ENCODE measurements around the gene SORBS1. TPM values are rescaled to one million over a fixed set of nuclear protein-coding genes. Genes with fewer than 3 reads are reported as not detected.
A peak's percentile ranks its signal among the peaks of the same experiment; 100 is the strongest.

SORBS1 gene
- total RNA-seq, 1 donor, result 3.5 TPM

DNA sequence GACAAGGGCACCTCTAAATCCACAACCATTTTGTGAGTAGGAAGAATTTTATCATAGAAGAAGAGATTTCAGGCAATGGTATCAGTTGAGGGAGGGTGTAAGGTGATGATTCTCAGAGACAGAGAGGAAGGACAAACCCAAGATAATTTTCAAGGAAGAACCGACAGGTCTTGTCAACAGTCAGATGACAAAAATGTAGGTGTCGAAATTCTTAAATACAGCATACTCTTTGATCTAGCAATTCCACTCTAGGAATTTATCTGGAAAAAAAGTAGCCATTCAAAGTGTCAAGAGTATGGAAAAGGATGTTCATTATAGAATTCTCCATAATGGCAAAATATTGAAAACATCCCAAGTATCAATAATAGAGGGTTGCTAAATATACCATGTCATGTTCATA, 256.2 kb downstream of the SORBS1 start:
- DNase-seq (ENCODE audit: low read depth in 2 of 3, low spot score in 2 of 3), result no peak

DNA sequence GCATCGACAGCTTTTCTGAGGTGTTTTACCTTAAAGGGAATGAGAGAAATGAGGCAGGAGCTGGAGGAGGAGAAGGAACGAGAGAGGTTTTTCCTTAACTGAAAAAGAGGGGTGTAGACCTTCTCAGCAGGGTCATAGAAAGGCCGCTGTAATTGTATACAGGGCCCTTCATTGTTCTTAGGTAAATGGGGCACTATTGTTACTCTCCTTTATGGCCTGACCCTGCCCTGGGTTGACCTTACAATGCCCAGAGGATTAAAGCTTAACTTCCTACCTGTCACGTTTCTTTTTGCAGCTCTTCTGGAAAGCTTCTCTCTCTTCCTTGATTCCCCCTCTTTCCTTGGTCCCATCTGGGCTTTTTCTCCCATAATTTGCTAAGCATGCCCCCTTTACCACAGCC, 256.7 kb downstream of the SORBS1 start:
- DNase-seq (ENCODE audit: low read depth in 2 of 3, low spot score in 2 of 3), result no peak

DNA sequence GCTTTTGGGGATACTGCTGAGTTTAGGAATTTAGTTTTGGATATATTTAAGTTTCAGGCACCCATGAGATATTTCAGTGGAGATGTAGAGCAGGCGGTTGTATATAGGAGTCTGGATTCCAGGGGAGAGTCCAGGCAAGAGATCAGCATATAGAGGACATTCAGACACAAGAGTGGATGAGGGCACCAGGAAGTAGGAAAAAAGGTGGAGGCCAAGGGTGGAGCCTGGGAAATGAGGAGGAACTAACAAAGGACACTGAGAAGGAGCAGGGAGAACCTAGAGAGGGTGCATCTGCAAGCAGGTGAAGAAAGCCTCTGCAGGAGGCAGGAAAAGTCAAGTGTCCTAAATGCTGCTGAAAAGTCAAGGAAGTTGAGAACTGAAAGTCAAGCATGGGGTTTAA, 257.2 kb downstream of the SORBS1 start:
- no peak for DNase-seq (ENCODE audit: low read depth in 2 of 3, low spot score in 2 of 3)

DNA sequence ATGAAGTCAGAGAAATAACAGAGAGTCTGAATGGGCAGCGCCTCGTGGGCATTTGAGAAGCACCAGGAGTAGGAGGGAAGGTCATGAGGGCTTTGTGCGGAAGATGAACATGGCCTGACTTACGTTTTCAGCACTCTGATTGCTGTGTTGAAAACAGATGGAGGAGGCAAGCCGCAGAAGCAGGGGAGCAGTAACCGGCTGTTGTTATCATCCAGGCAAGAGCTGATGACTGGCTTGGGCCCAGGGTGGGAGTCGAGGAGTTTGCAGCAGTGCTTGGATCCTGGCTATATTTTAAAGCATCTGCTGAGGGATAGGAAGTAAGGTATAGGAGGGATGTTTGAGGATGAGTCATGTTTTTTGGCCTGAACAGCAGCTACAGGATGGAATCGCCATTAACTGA, 257.6 kb downstream of the SORBS1 start:
- no peak for DNase-seq (ENCODE audit: low read depth in 2 of 3, low spot score in 2 of 3)

DNA sequence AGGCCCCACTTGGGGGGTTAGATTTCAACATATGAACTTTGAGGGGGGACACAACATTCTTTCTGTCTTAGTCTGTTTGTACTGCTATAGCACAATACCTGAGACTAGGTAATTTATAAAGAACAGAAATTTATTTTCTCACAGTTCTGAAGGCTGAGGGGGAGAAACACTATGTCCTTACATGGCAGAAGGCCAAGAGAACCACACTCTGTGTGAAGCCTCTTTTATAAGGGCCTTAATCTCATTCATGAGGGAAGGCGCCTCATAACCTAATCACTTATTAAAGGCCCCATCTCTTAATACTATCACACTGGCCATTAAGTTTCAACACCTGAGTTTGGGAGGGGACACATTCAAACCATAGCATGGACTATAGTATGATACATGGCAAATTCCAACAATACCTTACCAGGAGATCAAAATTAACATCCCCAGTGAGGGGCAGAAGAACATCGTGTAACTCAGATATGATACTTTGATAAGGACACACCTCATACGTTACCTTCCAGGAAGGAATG, 261.1 kb downstream of the SORBS1 start:
- DNase-seq (ENCODE audit: low read depth in 2 of 3, low spot score in 2 of 3), result no peak

DNA sequence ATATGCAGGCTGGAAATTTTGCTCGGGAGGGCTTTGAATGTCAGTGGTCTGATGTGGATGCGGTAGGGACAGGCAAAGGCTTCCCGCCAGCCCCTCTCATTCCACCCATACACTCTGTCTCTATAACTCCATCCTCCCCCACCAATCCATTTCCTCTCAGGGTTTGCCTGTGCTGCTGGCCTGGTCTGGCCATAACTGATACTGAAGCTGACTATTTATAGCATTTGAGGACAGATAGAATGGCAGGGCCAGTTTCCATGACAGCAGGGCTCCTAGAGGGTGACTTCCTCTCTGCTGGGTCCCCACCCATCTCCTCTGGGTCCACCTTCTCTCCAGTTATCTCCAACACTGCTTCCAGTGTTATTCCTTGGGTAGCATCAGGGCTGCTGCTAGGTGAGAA, 263.8 kb downstream of the SORBS1 start:
- peak in 2 of 3 donors; percentile 31 to 63 for DNase-seq (ENCODE audit: low read depth in 2 of 3, low spot score in 2 of 3)

DNA sequence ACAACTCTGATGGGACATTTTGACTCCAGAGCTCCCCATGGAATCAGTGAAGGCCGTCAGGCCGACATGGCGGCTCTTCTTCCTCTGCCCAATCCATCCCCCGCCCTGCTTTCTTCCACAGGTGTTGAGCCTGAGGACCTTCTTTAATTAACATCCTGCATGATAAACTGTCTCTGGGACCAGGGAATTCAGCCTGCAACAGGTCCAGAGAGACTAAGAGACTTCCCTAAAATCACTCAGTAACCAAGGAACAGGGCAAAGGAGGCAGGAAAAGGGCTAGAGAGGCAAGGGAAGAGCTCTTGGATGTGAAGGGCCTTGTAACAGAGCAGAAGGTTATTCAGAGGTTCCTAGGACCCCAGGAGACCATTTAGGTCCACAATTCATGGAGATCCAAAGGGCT, 264.4 kb downstream of the SORBS1 start:
- DNase-seq (ENCODE audit: low read depth in 2 of 3, low spot score in 2 of 3), result no peak

DNA sequence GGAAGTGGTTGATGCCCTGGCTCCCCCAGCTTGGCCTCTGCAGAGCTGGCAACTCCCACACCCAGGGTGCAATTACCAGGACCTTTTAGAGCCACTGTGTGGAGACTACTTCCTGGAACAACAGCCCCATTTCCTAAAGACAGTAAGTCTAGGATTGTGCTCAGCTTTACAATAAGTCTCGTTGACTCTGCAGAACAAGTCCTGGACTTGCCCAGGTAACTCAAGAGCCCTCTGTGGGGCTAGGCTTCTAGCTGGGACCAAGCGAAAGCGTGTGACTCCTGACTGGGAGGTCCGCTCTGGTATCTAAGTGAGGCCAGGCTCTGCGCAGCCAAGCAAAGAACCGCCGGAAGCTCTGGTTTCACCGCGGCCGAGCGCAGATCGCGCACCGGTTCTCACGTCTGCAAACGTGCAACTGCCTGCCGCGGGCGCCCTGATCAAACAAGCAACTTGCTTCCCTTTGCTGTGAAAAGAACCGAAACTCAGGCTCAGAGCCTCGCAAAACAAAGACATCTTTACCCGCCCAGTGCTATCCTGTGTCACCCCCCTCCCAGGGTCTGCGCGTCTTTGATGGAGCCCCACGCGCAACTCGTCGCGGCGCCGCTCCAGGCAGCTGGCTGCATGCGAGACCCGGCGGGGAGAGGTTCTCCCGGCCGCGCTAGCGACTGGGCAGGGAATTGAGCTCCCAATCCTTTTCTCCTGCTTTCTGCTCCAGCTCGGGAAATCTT, 266.0 kb downstream of the SORBS1 start:
- DNase-seq (ENCODE audit: low read depth in 2 of 3, low spot score in 2 of 3), result peak in 2 of 3 donors; percentile 70 to 84

DNA sequence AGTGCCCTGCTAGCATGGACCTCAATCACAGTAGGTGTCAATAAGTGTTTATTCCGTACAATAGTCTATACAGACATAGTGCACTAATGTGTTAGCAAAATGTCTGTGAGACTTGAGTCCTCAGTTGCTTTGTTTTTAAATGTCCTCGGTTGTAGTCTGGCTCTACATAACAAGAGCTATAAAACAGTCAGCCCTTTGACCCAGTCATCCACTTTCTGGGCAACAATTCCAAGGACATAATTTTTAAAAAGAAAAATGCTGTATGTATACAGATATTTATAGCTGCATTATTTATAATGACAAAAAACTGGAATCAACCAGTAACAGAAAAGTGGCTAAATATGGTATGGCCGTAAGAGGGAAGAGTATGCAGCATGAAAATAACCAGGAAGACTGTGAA, 267.5 kb downstream of the SORBS1 start:
- DNase-seq (ENCODE audit: low read depth in 2 of 3, low spot score in 2 of 3), result no peak

DNA sequence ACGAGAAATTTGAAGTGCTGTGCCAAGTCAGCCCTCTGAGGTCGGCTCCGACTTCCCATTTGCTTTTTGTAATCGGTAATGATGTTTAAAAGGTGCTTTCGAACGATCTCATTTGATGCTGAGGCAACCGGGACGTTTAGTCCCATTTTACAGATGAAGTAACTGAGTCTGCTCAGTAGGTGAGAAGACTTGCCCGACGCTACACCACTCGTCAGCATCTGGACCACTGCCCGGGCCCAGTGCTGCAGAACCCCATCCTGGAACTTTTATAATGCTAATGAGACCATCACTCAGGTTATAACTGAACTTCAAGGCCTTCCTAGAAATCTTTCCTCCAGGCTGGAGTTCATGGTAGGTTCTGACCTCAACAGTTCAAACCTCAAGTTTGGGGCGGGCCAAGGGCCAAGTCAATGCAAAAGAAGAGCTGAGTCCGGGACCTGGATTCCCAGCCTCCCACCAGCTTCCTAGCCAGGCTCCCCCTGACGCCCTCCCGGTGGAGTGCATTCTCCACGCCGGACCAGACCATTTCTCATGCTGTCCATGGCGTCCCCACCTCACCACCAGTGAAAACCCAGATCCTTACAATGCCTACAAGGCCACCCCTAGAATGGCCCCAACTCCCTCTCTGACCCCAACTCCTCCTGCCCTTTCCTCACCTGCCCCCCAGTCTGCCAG, 269.7 kb downstream of the SORBS1 start:
- DNase-seq (ENCODE audit: low read depth in 2 of 3, low spot score in 2 of 3), result no peak

DNA sequence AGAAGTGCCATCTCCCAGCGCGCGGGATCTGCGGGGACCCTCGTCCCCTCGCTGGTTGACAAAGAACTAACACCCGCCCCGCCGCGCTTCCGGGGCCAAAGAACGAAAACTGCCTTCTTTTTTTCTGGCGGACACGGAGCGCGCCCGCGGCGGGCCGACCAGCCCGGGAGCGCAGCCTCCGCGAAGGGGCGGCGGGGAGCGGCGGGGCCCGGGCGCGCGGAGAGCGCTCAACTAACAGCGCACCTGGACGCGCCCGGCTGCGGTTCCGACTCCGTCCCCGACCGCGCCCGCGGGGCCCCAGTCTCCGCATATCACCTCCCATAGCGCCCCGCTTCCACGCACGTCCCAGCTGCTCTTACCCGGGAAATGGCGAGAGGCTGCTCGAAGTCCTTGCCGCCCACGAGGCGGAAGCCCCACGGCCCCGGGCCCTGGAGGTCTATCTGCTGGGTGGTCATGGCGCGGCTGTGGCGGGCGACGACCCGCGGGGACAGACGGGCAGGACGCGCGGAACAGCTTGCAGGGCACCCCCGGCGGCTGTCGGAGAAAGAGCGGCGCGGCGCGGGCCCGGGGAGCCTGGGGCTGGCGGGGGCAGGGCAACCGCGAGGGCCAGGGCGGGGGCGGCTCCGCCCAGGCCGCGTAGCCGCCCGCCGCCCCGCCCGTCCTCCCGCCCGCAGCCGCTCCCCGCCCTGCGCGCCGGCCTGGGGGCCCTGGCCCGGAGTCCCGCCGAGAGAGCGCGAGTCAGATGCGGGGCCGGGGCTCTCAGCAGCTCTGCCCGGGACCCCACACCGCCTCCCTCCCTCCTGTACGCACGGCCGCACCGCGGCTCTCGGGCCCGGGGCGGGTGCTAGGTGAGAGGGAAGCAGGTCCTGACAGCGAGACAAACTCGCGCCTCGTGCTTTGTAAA, 270.5 kb downstream of the SORBS1 start, which contains the start of gene PDLIM1:
TSS of gene PDLIM1 (minus strand) at position 543 of the 904 bp plus-strand sequence. CDS start at position 455, 88 bp downstream.
- DNase-seq (ENCODE audit: low read depth in 2 of 3, low spot score in 2 of 3), result peak in 2 of 3 donors; percentile 76 to 83

DNA sequence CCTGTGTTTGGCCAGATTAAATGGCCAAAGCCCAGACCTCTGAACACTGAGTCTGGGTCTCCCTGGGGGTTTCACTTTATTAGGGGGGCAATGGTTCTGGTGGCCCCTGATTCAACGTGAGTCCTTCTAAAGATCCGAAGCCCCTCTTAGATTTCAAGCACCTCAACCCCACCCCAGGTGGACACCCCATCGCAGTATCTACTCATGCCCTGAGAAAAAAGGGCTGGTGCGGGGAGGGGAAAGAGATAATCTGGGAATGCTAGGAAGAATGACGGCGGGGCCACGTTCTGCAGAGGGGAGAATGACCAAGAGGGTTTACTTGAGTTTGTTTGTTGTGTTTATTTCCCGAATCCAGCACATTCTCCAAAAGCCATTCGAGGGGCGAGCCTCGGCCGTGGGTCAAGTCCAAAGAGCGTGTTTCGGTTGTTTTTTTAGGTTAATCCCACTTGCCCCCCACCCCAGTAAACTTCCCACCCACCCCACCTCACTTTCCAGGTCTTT, 271.2 kb downstream of the SORBS1 start:
- DNase-seq (ENCODE audit: low read depth in 2 of 3, low spot score in 2 of 3), result no peak

DNA sequence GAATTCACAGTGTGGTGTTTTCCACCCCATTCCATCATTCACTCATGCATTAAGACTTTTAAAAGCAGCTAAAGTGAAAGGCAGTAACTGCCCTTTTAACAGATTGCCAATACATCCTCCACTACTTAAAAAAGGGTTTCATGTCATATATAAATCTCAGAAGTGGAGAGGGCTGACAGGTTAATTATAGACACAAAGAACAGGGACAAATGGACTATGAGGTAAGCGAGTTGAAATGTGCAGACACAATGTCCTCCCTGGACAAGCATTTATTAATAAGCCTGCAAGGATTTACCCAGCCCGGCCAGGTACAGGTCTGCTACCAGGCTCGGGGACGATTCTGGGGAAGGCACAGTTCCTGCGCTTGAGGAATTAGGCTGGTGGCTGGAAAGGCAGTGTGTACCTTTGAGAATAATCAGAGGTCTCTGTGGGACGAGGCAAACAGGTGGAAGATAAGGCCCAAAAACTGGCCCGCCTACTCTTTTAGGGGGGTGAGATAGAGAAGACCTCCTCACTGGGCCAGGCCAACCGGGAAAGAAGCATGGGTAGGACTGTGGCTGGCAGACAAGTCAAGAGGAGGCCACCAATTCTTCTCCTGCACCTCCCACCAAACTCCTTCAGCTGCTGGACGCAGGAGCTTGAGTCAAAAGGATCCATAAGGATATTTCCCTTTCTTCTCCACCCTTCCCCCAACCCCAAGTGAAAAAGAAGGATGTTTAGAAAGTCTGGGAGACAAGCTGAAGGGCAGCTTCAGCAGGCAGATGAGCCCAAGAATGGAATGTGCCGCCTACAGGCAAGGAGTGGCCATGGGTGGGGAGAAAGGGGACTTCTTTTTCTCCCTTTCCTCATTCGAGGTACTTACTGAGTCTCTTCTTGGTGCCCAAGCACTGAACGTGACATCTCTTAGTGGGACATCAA, 271.9 kb downstream of the SORBS1 start:
- DNase-seq (ENCODE audit: low read depth in 2 of 3, low spot score in 2 of 3), result no peak

DNA sequence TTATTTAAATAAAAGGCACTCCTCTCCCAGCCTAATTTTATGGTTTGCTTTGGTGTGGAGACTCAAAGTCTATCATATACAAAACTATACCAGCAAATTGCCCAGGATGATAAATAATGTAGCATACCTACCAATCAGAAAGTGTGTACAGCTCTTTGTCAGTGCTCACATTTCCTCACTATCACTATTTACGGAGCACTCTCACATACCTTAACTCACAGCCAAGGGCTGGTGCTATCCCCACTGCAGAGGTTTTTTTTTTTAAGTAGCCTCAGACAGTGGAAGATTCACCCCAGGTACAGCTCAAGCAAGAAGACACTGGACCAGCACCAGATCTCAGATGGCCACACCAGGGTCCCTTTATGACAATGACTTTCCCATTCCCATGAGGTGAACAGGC, 272.9 kb downstream of the SORBS1 start:
- DNase-seq (ENCODE audit: low read depth in 2 of 3, low spot score in 2 of 3), result no peak

DNA sequence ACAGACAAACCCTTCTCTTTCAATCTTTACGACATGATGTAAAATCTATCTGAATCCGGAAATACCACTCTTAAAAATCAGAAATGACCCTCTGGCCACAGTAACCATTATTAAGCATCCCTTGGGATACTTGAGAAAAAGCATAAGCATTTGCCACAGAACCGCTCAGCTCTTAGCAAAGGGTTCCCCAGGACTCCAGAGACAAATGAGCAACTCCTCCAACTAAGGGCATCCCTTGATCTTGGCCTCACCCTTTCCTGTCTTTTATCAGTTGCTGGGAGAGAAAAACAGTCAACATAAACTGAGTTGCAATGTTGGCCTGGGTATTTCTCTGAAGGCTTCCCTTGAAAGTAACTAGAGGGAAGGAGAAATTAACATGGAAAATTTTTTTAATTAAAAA, 273.9 kb downstream of the SORBS1 start:
- DNase-seq (ENCODE audit: low read depth in 2 of 3, low spot score in 2 of 3), result no peak

DNA sequence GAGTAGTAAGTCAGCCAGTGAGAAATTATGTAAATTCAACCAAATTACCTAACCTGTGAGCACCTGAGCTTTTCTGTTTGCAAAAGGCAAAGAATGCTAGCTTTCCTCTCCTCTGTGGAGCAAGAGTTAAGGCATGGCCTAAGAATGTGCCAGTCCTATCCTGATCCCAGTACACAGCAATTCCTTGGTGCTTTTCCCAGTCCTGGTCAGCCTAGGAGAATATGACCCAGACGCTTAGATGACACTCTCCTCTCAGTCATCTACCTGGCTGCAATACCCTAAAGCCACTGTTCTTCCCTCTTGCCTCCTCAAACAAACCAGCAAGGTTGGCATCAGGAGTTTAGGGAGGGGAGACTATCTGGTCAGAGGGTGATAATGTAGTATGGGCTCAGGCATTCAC, 274.5 kb downstream of the SORBS1 start:
- DNase-seq (ENCODE audit: low read depth in 2 of 3, low spot score in 2 of 3), result no peak

DNA sequence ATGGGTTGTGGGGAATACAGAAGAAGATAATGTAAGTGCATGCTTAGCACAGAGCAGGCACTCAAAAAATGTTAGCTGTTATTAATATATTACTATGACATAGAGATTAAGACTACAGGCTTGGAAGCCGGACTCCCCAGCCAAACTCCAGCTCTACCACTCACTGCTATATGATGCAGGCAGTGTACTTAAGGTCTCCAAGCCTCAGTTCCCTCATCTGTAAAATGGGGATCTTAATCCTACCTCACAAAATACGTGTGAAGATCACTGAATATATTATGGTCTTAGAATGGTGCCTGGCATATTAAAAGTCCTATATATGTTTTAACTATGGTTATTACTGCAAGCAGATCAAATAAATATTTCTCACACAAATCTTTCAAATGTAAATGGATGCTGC, 275.6 kb downstream of the SORBS1 start:
- no peak for DNase-seq (ENCODE audit: low read depth in 2 of 3, low spot score in 2 of 3)

DNA sequence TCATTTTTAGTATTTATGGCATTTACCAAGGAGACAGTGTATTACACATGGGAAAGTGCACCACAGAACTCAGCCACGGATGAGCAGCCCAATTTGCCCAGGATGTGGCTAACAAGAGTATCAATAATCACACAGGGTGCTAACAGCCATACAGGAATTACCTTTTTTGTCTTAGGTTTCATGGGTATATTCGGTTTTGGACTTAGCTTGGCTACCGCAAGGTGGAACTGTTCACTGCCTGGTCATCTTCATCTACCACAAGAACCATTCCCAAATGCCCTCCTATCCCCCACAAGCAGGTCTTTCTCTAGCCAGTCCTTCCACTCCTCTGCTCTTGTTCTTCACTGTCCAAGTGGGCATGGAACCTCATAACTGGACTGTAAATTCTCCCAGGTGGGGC, 276.4 kb downstream of the SORBS1 start:
- DNase-seq (ENCODE audit: low read depth in 2 of 3, low spot score in 2 of 3), result no peak

DNA sequence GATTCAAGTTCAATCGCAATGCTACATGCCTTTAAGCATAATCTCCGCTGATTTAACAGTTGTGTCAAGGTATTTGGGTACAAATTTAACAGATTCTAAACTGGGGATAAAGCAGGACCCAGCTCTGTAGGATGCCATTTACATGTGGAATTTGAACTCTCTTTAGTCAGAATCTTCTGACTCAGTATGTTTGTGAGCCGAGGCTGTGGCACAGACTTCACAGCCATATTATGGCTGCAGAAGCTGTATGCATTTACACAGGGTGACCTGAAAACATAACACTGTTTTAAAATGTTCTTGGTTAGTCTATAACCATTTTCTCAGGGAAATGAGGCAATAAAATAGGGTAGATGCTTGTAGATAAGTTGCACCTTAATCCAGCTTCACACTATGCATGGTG, 279.1 kb downstream of the SORBS1 start:
- no peak for DNase-seq (ENCODE audit: low read depth in 2 of 3, low spot score in 2 of 3)

DNA sequence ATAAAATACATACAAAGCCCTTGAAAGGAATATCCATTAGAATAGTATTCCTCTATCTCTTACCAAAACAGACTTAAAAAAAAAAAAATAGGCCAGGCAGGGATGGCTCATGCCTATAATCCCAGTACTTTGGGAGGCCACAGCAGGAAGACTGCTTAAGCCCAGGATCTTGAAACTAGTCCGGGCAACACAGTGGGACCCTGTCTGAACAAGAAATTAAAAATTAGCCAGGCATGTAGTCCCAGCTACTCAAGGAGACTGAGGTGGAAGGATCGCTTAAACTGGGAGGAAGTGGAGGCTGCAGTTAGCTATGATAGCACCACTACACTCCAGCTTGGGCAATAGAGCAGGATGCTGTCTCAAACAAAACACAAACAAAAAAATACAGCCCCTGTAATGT, 280.0 kb downstream of the SORBS1 start:
- DNase-seq (ENCODE audit: low read depth in 2 of 3, low spot score in 2 of 3), result no peak
